Epithelial cell of prostate (primary cell): ENCODE results near the gene RAD51.

ENCODE experiments used
- DNase-seq: peaks from one replicate; pipeline ENCODE4 v3.0.0-alpha.2; 2011; ENCODE audit warnings: low read depth, low spot score
- H3K27ac ChIP-seq: fragments of 450-650 bp; 2 replicates; pipeline ENCODE4 v1.5.1; 2017; ENCODE audit warnings: mild to moderate bottlenecking

The RAD51 gene

GRCh38 chr15:40775740-40776536, 81.0 kb downstream of the RAD51 start:
- DNase-seq = no peak
- peak overlapping the region; percentile 53 for H3K27ac ChIP-seq

GRCh38 chr15:40776537-40777141, 81.7 kb downstream of the RAD51 start:
- H3K27ac ChIP-seq = peak overlapping the region; percentile 53
- no peak for DNase-seq
